GM13976 (cell line): Measurements from ENCODE around the gene TMEM107.

Experiments
- DNase-seq: peaks from one replicate; pipeline ENCODE4 v3.0.0; 2012; ENCODE audit warnings: low spot score
- CTCF ChIP-seq: IDR thresholded peaks from 2 replicates; pipeline ENCODE4 v1.5.1; 2012; ENCODE audit warnings: borderline replicate concordance, mild to moderate bottlenecking; ENCODE audit not compliant: insufficient read depth; ENCODE audit errors: extremely low read depth, missing control alignments, control extremely low read depth
- in situ Hi-C: fragments of 300-500 bp; cut with MboI; formaldehyde crosslinking; loops from one replicate; pipeline ENCODE4 v1.12.0; 2022; ENCODE audit warnings: low sequenced_read_pairs, mixed read lengths, inconsistent platforms; ENCODE audit not compliant: unreplicated experiment

TMEM107 gene

GRCh38 chr17:8147805-8148404 is 28.3 kb downstream of the TMEM107 start:
- no peak for TF ChIP-seq CTCF
- in situ Hi-C loops, result no loop called here
- no peak for DNase-seq

GRCh38 chr17:8147141-8147804 is 28.9 kb downstream of the TMEM107 start:
- in situ Hi-C loops, result no loop called here
- DNase-seq, result no peak

GRCh38 chr17:8146381-8147140 is 29.6 kb downstream of the TMEM107 start:
- no peak for DNase-seq
- no peak for TF ChIP-seq CTCF
- in situ Hi-C loops, result no loop called here

More at GRCh38 chr17:8147141-8147804, 28.9 kb downstream of the TMEM107 start:
- TF ChIP-seq CTCF, result no peak

- no peak for DNase-seq
These were observed 30.4 kb downstream of the TMEM107 start for GRCh38 chr17:8145811-8146210.

GRCh38 chr17:8144401-8145231 is 31.6 kb downstream of the TMEM107 start:
- no peak for DNase-seq
- TF ChIP-seq CTCF, result no peak
- in situ Hi-C loops, result no loop called here

More at GRCh38 chr17:8145811-8146210, 30.4 kb downstream of the TMEM107 start:
- in situ Hi-C loops, result no loop called here
- TF ChIP-seq CTCF, result no peak
